Stimulated activated CD4-positive, alpha-beta T cell treated with anti-CD3 and anti-CD28 coated beads, TNF-alpha, amount 100 ng/mL, for 1 hour (primary cell): Measurements from ENCODE around the gene LZTFL1.

ENCODE experiments used
- DNase-seq, 3 donors: peaks; one replicate each; pipeline ENCODE4 v3.0.0-alpha.2; 2020; ENCODE audit warnings: low read depth in 3 of 3, low spot score in 1 of 3

LZTFL1 gene

DNA sequence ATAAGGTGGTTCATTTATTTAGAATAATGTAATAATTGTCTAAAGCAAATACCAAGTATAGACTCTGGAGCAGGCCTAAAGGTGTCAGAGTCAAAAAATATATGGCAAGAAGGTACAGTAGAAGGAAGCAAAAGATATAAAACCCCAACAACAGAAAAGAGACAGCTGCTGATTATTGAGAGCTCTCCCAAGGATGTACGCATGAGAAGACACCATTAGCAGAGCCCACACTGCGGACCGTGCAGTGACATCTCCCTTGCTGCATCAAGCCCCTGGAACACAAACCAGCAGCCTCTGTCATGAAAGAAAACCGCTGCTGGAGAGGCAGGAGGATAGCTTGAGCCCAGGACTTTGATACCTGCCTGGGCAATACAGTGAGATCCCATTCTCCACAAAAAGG lies 27.6 kb downstream of the LZTFL1 start:
- DNase-seq = no peak

GRCh38 chr3:45807681-45808540 lies 34.0 kb downstream of the LZTFL1 start:
- DNase-seq = no peak

DNA sequence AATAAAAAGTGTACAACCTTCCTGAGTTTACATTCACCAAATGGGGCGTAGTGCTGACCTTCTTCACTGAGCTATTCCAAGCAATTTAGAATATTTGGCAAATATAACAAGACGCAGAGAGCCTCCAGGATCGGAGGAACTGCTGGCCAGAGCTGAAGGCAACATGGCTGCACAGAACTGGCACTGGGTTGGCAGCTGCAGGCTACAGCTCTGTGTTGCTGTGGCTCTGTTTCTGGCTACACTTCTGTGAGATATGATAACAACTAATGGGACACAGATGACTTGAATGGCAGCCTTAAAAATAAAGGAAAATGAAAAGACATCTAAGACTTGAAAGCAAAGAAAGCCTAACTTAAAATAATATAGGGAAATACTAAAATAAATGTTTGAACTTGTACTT lies 34.8 kb downstream of the LZTFL1 start:
- no peak for DNase-seq

DNA sequence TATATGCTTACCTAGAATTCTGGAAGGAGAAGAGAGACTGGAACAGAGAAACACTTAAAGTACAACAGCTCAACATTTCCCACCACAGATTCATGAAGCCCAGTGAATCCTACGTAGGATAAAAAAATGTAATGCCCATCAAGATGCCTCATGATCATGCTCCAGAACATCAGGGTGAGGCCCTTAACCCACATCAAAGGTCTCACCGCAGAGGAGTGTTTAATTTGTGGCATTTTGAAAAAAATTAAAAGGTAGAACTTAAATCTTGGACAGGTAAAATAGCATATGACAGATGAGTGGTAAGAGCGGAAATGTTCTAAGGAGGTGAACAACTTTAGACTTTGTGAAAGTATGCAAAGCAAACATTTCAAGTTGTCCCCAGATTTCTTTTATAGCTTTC lies 35.8 kb downstream of the LZTFL1 start:
- DNase-seq = no peak

- no peak for DNase-seq
Measured at GRCh38 chr3:45803252-45803935, 38.5 kb downstream of the LZTFL1 start.

- no peak for DNase-seq
Measured at GRCh38 chr3:45802146-45802545, 39.8 kb downstream of the LZTFL1 start.

DNA sequence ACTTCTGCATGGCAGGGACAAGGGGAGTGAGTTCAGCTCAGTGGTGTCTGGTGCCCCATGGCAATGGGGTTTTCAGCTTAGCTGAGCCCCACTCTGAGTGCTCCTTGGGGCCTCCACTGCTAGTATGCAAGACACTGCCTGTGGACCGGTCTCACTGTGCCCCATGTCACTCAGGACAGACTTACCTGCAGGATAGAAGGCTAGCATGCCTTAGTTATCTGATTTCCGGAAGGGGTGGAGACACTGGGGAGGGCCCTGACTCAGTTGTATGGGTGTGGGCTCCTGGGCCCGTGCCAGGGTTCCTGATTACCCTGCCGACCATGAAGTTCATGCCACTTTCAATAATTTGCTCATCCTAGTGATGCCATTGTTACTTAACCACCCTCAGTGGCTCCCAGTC lies 41.3 kb downstream of the LZTFL1 start:
- no peak for DNase-seq

- no peak for DNase-seq
Measured at GRCh38 chr3:45799586-45799985, 42.3 kb downstream of the LZTFL1 start.

GRCh38 chr3:45798034-45798433 lies 43.9 kb downstream of the LZTFL1 start:
- DNase-seq = no peak

GRCh38 chr3:45796902-45797637 lies 44.8 kb downstream of the LZTFL1 start:
- no peak for DNase-seq

- no peak for DNase-seq
Measured at GRCh38 chr3:45795882-45796765, 45.8 kb downstream of the LZTFL1 start, which contains the start of gene SLC6A20. TSS of gene SLC6A20 (minus strand) at chr3:45796536. CDS start at chr3:45796419, 117 bp downstream.

DNA sequence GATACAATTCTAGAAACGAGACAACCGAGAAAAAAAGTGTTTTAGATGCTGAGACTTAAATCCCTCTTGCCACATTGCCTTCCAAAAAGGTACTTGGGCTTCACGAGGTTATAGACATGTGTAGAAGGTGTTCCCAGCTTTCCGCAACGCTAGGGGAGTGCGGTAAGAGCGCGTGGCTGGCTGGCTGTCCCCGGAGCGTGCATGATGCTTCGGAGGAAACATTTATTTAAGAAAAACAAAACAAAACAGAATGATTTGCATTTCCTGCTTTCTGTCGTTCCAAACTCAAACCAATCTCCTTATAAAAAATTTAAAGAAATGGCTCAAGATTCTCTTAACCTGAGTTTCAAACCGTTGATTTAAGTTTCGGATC lies 46.4 kb downstream of the LZTFL1 start:
- no peak for DNase-seq

DNA sequence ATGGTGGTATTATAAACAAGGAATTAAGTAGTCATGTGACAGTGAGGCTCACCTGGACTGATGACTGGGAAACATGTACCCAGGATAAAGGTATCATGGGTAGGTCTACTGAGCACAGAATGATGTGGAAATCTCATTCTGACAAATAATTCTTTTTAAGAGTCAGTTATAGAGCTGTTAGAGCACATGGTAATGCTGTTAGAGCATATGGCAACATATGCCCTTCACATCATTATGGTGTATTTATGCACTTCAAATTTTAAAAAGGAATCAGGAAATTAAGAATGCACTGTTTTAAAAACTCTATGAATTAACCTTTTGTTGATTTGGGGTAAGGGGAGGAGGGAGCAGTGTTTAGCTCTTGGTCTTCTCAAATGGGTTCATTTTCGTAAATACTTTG lies 47.3 kb downstream of the LZTFL1 start:
- DNase-seq = no peak

- DNase-seq = no peak
Measured at GRCh38 chr3:45794177-45794560, 47.8 kb downstream of the LZTFL1 start.

- DNase-seq = no peak
Measured at GRCh38 chr3:45793482-45794176, 48.3 kb downstream of the LZTFL1 start.

DNA sequence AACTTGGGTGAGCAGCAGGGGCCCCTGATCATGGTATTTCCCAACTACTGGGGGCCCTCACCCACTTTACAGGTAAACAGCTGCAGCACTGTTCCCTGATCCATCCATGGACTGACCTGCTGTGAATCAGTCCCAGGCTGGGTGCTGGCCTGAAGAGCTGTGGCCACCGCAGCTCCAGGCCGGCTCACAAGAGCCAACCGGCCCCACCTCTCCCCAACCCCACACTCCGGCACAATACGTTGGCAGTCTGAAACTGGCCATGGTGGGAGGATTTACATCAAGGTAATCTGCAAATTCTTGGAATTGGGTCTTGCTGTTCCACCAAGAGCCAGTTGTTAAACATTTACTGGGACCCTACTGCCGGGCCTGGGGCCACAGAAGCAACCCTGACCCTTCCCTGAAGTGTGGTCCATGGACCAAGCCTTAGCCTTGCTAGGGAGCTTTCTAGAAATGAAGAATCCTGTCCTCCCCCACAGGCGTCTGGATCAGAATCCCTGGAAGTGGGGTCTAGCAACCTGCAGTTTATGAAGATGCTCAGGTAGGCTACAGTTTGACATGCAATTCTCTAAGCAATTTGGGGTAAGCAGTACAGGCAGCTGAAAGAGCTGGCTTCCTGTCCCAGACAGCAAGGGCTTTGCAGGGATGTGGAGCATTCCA lies 49.3 kb downstream of the LZTFL1 start:
- DNase-seq = no peak

DNA sequence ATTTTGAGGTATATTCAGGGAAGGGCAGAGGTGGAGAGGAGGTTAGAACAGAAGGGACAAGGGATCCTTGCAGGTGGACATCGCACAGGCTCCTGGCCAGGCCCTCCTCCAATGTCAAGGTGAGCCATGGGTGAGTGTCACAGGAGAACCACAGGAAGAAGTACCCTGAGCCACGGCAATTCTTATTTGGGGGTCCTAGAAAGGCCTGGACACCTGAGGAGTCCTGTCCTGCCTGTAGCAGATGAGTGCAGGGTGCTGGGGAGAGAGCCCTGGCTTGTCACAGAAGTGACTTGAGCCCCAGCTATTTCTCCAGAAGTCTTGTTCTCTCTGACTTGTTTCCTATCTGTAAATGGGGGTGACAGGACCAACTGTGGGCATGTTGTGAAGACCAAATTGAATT lies 49.9 kb downstream of the LZTFL1 start:
- DNase-seq = no peak

- no peak for DNase-seq
Measured at GRCh38 chr3:45790596-45790995, 51.3 kb downstream of the LZTFL1 start.

DNA sequence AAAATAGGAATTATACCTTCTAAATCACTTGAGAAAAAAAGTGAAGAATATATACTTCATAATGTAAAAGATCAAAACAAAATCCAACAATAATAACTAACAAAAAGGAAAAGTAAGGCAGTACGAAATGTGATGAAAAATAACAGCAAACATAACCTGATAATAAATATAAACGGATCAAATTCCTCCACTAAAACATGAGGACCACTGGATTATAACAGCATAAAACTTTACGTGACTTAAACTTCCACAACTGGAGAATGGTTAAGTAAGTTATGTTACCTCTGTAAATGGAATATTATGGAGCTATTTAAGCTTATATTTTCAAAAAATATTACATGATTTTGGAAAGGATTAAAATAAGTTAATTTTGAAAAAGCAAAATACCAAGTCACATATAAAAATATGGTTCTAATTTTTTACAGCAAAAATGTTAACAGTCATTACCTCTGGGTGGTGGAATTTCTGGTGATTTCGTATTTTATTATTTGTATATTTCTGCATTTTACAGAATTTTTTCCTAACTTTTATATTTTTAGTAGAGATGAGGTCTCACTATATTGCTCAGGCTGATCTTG lies 52.6 kb downstream of the LZTFL1 start:
- no peak for DNase-seq
